Heart right ventricle (tissue), 16 donors: Measurements from ENCODE around the gene NAPA. TPM values are rescaled to one million over a fixed set of nuclear protein-coding genes. Genes with fewer than 3 reads are reported as not detected.

Experiments
- ATAC-seq, 8 donors: fragments of 200-7000 bp; cut with Tn5 transposase; one replicate each; pipeline ENCODE4 v1.9.1; 2020; ENCODE audit warnings: mild to moderate bottlenecking in 8 of 8, moderate library complexity in 8 of 8, moderate number of reproducible peaks in 1 of 8
- DNase-seq, 2 donors: peaks; one replicate each; pipeline ENCODE4 v3.0.0-alpha.2; 2020
- H3K27ac ChIP-seq, 10 donors: fragments of 200-600 bp; sonication (generic) in 2 of 10; one replicate each; pipeline versions ENCODE4 v1.5.0 to v1.8.0; 2020 to 2022; ENCODE audit warnings: mild to moderate bottlenecking in 3 of 10
- H3K27me3 ChIP-seq, 7 donors: fragments of 200-600 bp; one replicate each; pipeline ENCODE4 v1.8.0; 2021 to 2022; ENCODE audit warnings: mild to moderate bottlenecking in 2 of 7
- H3K36me3 ChIP-seq, 9 donors: fragments of 200-600 bp; sonication (generic) in 1 of 9; one replicate each; pipeline versions ENCODE4 v1.5.0 to v1.8.0; 2020 to 2022; ENCODE audit warnings: mild to moderate bottlenecking in 2 of 9
- H3K4me1 ChIP-seq, 9 donors: fragments of 200-600 bp; sonication (generic) in 1 of 9; one replicate each; pipeline versions ENCODE4 v1.5.0 to v1.8.0; 2020 to 2022; ENCODE audit warnings: mild to moderate bottlenecking in 4 of 9
- H3K4me3 ChIP-seq, 10 donors: fragments of 200-600 bp; sonication (generic) in 2 of 10; one replicate each; pipeline versions ENCODE4 v1.5.0 to v1.8.0; 2020 to 2022; ENCODE audit warnings: mild to moderate bottlenecking in 7 of 10, moderate library complexity in 2 of 10
- H3K9me3 ChIP-seq, 11 donors: fragments of 200-600 bp in 10 of 11; sonication (generic) in 2 of 11; one replicate each; pipeline versions ENCODE4 v1.5.0 to v1.8.0; 2013 to 2022; ENCODE audit warnings: mild to moderate bottlenecking in 2 of 11, control low read depth in 1 of 11, moderate library complexity in 1 of 11
- CTCF ChIP-seq, 9 donors: fragments of 200-600 bp; sonication (generic) in 2 of 9; IDR thresholded peaks; one replicate each; pipeline versions ENCODE4 v1.5.0 to v1.8.0; 2021 to 2022; ENCODE audit warnings: antibody characterized with exemption in 9 of 9, mild to moderate bottlenecking in 5 of 9, moderate library complexity in 1 of 9
- WGBS, 2 donors: extraction: QIAGEN DNeasy Blood & Tissue Kit; methylation state at CpG; one replicate each; pipeline ENCODE4 v1.1.7; 2013; ENCODE audit warnings: inconsistent platforms in 1 of 2; 5-methylcytosine and 5-hydroxymethylcytosine counted together
- intact Hi-C, 10 donors: fragments of 100-400 bp; cut with DNase I; formaldehyde crosslinking; loops; one replicate each; pipeline versions ENCODE4 v1.11.1 to v1.14.2; 2022
- polyA plus RNA-seq, 2 donors: library from polyadenylated mRNA; stranded (reverse); fragments of 200-250 nt; gene quantifications; one replicate each; pipeline ENCODE4 v1.2.3, GENCODE V29; 2013
- total RNA-seq, 10 donors: library from RNA; stranded (reverse); fragmentation: NEBNext Ultra II Directional in 3 of 10; extraction: Animal tissue kit (Norgen Biotek cat#: 25700) in 3 of 10; gene quantifications; one replicate each; pipeline versions ENCODE4 v1.2.1 to v1.2.4, GENCODE V29; 2021 to 2023
- donor health status: Arrhythmogenic right ventricular cardiomyopathy.
- donor health status: ischemic (EF 13 %, LVEDD 7.1; RV severe dilation, severe dysfunction).
- donor health status: healthy with polysubstance abuse.
- donor health status: DM: no; HTN: yes; CAD: no.
- donor health status: DM: no; HTN: no; CAD: no.
- donor health status: ischemic (EF 25% LVEDD 6.9; RV normal size, moderate dysfunction).
- donor health status: ischemic (EF 25% LVEDD 5.7; RV mildly dilated, moderate dysfunction).
- donor health status: healthy.
- donor health status: DM: yes; HTN: yes; CAD: no.
- donor health status: Ischemic cardiomyopathy.
- donor health status: ischemic (EF 35%, LVEDD 5.7; RV mildly dilated, moderate dysfunction).
- donor health status: nonischemic (EF 11% LVEDD 7.7; RV severe dilation, severe dysfunction).
- donor health status: DM: yes; HTN: yes; CAD: no.
- donor health status: PGD.
- donor health status: ischemic (EF 29% LVEDD 5.4; RV normal size, mild dysfunction).
- donor health status: nonischemic (EF 23%, LVEDD 6.1; RV moderate dilation, normal function).

The NAPA gene
- total and polyA plus RNA-seq, 12 donors: 115 to 183 (median 125) TPM

DNA sequence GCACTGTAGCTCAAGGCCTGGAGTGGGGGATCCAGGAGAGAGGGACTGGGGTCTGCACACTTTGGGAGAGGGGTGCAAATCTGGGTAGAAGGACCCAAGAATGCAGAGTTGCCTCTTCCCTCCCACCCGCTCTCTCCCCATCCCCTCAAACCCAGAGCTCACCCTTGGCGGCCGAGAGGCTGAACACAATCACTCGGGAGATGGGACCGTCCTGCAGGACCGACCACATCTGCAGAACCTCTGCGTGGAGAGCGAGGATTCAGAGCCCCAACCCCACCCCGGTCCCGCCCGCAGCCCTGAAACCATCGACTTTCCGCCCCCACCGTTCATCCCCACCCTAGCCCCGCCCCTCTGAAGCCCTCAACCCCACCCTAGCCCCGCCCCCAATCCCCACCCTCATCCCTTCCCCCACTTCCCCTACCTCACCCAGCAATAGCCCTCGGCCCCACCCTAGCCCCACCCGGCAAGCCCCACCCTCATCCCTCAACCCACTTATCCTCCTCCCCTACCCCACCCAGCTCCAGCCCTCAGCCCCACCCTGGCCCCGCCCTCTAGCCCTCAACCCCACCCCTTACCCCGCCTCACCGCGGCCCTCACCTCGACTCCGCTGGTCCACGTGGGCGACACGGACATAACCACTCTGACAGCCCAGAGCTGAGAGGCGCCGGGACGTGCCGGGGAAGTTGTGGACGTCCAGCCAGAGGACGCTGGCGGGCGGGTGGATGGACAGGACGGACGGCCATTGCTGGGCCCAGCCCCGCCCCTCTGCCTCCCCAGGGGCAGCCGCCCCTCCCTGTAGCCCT is 35.0 kb downstream of the NAPA start:
- peaks cover 0 to 15% (median 9%) of the 10 kb centered on the region in 9 donors for H3K4me1 ChIP-seq
- 13% methylated on average over 36 to 39 of the region's 39 CpGs for WGBS, 2 donors
- H3K9me3 ChIP-seq: no peaks in the 10 kb centered on the region
- DNase-seq (no peak), ATAC-seq (no peak)
- no peak for TF ChIP-seq CTCF (IDR thresholded peaks at IDR 0.05)
- no peaks in the 10 kb centered on the region for H3K36me3 ChIP-seq
- intact Hi-C loops: loop anchor here in 1 of 10 donors (5.0 kb wide), 1 partner anchor 37 kb away; the partner anchor contains the start of gene NAPA
- peak overlapping the region in 2 of 10 donors; percentile 14 to 22 for H3K4me3 ChIP-seq
- no peak overlapping the region for H3K27ac ChIP-seq
- peaks cover 0 to 7% (median 0%) of the 10 kb centered on the region in 7 donors for H3K27me3 ChIP-seq

DNA sequence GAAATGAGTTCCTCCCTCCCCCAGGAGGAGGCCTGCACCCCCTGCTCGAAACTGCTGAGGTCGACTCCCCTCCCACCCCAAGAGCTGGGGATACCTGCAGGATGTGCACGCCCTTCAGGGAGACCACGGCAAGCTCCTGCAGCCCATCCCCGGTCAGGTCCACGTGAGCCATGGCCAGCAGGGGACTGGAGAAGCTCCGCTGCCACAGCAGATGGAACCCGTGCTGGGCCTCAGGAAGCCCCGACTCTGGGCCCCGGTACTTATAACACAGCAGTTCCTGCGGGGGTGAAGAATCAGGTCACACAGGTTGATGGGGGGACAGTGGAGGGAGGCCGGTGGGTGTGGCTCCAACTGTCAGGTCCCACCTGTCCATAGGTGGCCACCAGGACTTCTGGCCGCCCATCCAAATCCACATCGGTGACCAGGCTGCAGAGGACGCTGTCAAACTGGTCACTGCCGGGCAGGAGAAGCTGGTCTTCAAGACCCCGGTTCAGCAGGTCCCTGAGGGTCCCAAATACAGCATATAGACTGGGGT is 38.4 kb downstream of the NAPA start:
- H3K9me3 ChIP-seq: no peaks in the 10 kb centered on the region
- TF ChIP-seq CTCF (IDR thresholded peaks at IDR 0.05): no peak
- ATAC-seq (no peak), DNase-seq (no peak)
- H3K27ac ChIP-seq: no peak overlapping the region
- intact Hi-C loops: no loop called here
- 85 to 87% methylated on average over 17 of the region's 17 CpGs for WGBS, 2 donors
- H3K36me3 ChIP-seq: no peaks in the 10 kb centered on the region
- H3K4me1 ChIP-seq: peaks cover 0 to 12% (median 4%) of the 10 kb centered on the region in 9 donors
- H3K27me3 ChIP-seq: peaks cover 2 to 36% (median 16%) of the 10 kb centered on the region in 7 donors
- H3K4me3 ChIP-seq: no peak overlapping the region

DNA sequence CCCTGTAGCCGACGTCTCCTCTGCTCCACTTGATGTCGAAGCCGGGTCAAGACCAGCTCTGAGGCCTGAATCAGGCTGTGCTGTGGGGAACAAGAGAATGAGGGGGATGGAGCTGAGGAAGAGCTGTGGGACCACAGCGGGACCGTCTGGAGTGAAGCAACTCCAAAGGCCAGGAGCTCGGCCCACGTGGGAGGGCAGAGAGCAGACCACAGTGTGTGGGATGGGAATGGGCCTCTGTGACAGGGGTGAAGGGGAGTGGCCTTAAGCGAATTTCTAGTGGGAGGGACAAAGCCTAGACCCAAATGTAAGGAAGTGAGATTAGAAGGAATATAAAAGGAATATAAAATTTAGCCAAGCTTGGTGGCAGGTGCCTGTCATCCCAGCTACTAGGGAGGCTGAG is 39.4 kb downstream of the NAPA start:
- no peak for ATAC-seq
- intact Hi-C loops: no loop called here
- H3K27ac ChIP-seq: no peak overlapping the region

DNA sequence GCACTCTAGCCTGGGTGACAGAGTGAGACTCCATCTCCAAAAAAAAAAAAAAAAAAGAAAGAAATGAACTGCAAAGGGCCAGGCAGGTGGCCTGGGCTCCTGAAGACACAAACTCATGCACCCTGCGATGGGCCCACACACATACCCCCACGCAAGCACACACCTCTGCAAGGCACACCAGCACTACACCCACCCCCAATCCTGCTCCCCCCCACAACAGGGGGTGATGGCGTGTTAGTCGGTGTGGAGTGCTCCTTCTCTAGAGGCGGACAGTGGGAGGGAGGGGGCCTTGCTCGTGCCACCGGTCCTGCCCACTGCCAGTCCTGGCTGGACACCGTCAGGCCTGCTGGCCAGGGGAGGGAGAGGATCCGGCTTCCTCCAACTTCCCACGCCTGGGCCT is 41.5 kb downstream of the NAPA start:
- WGBS, 2 donors: 70 to 74% methylated on average over 9 to 10 of the region's 10 CpGs
- no peak overlapping the region for H3K4me3 ChIP-seq
- H3K27me3 ChIP-seq: peaks cover 2 to 64% (median 41%) of the 10 kb centered on the region in 7 donors
- H3K27ac ChIP-seq: no peak overlapping the region
- H3K4me1 ChIP-seq: peaks cover 0 to 12% (median 4%) of the 10 kb centered on the region in 9 donors
- DNase-seq (no peak), ATAC-seq (no peak)
- no peaks in the 10 kb centered on the region for H3K36me3 ChIP-seq
- intact Hi-C loops: no loop called here
- H3K9me3 ChIP-seq: no peaks in the 10 kb centered on the region
- no peak for TF ChIP-seq CTCF (IDR thresholded peaks at IDR 0.05)

More for the DNA sequence above, 39.4 kb downstream of the NAPA start:
- peaks cover 0 to 12% (median 4%) of the 10 kb centered on the region in 9 donors for H3K4me1 ChIP-seq
- no peak for TF ChIP-seq CTCF (IDR thresholded peaks at IDR 0.05)
- H3K4me3 ChIP-seq: no peak overlapping the region
- no peaks in the 10 kb centered on the region for H3K36me3 ChIP-seq
- H3K9me3 ChIP-seq: no peaks in the 10 kb centered on the region
- no peak for DNase-seq
- WGBS, 2 donors: 79 to 83% methylated on average over 9 of the region's 9 CpGs
- H3K27me3 ChIP-seq: peaks cover 2 to 47% (median 26%) of the 10 kb centered on the region in 7 donors
